ENCODE results near the gene ATP1B3. TPM values are rescaled to one million over a fixed set of nuclear protein-coding genes. Genes with fewer than 3 reads are reported as not detected.
"Not testable (repeated sequence)": the region's sequence is repeated elsewhere in the genome, so short reads cannot be mapped to it uniquely, and the experiment has no call there.

The ATP1B3 gene
- polyA plus RNA-seq, 1 donor from 2014 or later: 131 TPM

- Histone ChIP-seq H3K79me2 (replicated peaks; ENCODE audit: insufficient read depth, low read length) (no peaks in the 10 kb centered on the region), H3K4me3 (ENCODE audit: low read length) (no peak overlapping the region), H3K9ac (ENCODE audit: low read length) (no peak overlapping the region), H3K9me2 (ENCODE audit: insufficient read depth, low read length) (no peaks in the 10 kb centered on the region), H3K36me3 (ENCODE audit: insufficient read depth, low read length) (no peaks in the 10 kb centered on the region), H3F3A (ENCODE audit: insufficient read depth, low read length, poor library complexity, severe bottlenecking) (no peaks in the 10 kb centered on the region), H2AFZ (ENCODE audit: low read depth, low read length) (no peak overlapping the region), H3K4me2 (ENCODE audit: low read length) (no peak overlapping the region), H3K9me3 (ENCODE audit: low read length) (no peaks in the 10 kb centered on the region), H4K20me1 (ENCODE audit: insufficient read depth) (no peaks in the 10 kb centered on the region), H3K27ac (ENCODE audit: low read length) (no peak overlapping the region), H3K27me3 (ENCODE audit: insufficient read depth, low read depth, low read length) (no peaks in the 10 kb centered on the region)
- no peak for TF ChIP-seq POLR2AphosphoS5 (IDR thresholded peaks at IDR 0.05)
- no peak for TF ChIP-seq MXI1 (conservative IDR thresholded peaks at IDR 0.05; ENCODE audit: poor library complexity, severe bottlenecking)
- no peak for TF ChIP-seq EZH2 (IDR thresholded peaks at IDR 0.05; ENCODE audit: borderline replicate concordance, insufficient read depth, low read length, poor library complexity, severe bottlenecking)
- TF ChIP-seq CTCF (IDR thresholded peaks at IDR 0.05; ENCODE audit: poor library complexity, severe bottlenecking): no peak
- TF ChIP-seq REST (IDR thresholded peaks at IDR 0.05; ENCODE audit: borderline replicate concordance): no peak
- no peak for TF ChIP-seq SMC3 (conservative IDR thresholded peaks at IDR 0.05; ENCODE audit: poor library complexity)
These were observed 96.0 kb downstream of the ATP1B3 start for GRCh38 chr3:141972399-141972798.

- not testable (repeated sequence) for H3K27ac ChIP-seq (ENCODE audit: low read length); H3K4me2 ChIP-seq (ENCODE audit: low read length); H3K9me3 ChIP-seq (ENCODE audit: low read length); H3K9me2 ChIP-seq (ENCODE audit: insufficient read depth, low read length); H4K20me1 ChIP-seq (ENCODE audit: insufficient read depth); H3K9ac ChIP-seq (ENCODE audit: low read length); H3K27me3 ChIP-seq (ENCODE audit: insufficient read depth, low read depth, low read length); H3K36me3 ChIP-seq (ENCODE audit: insufficient read depth, low read length); H3F3A ChIP-seq (ENCODE audit: insufficient read depth, low read length, poor library complexity, severe bottlenecking); H2AFZ ChIP-seq (ENCODE audit: low read depth, low read length); H3K4me3 ChIP-seq (ENCODE audit: low read length); H3K79me2 ChIP-seq (replicated peaks; ENCODE audit: insufficient read depth, low read length)
These were observed 98.3 kb downstream of the ATP1B3 start for GRCh38 chr3:141974777-141975176.

Small RNAs within 50 kb of the gene (small RNA-seq; reads per million reads assigned to genes)
- gene HMGN2P25: 0 reads per million in 3 experiments
- gene RNU6-509P: 0 to 1.5 (median 0) reads per million in 3 experiments

Other genes with a start within 250 kb of the ATP1B3 start
- gene RNF7, start 138.3 kb upstream of the ATP1B3 start, polyA plus RNA-seq: 170 and 192 TPM in 2 replicates
- gene GRK7, start 113.2 kb upstream of the ATP1B3 start, polyA plus RNA-seq: 0.16 TPM in 1 of 2 replicates, not detected in the other

Measured in neural cell (in vitro differentiated cells).